ENCODE measurements around the gene OR2S2. TPM values are rescaled to one million over a fixed set of nuclear protein-coding genes. Genes with fewer than 3 reads are reported as not detected.

OR2S2 gene
- total RNA-seq, 6 donors from 2014 or later: not detected

DNA sequence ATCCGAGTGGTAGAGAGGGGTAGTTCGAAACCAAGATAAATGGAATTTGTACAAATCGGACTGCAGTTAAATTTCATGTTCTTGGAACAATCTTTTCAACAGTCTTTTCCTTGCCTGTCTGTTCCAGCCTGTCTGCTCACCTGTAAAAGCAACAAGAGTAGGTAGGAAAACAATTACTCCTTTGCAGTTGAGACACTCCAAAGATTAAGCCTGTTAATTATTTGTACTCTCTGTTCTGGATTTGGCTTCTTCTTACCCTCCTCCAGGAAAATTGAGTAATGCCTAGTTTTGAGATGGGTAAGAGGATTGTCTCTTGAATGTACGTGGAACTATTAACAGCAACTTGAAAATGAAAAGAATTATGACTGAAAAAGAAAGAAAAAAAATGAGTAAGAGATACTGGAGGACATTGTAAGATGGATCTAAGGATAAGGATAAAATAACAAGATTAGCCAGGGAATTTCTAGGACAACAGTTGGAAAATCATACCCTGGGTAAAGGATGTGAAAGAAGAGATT, 24.3 kb downstream of the OR2S2 start:
- no peak for TF ChIP-seq EP300 (IDR thresholded peaks at IDR 0.05)
- H3K9me3 ChIP-seq: no peaks in the 10 kb centered on the region
- DNase-seq (no peak), ATAC-seq (ENCODE audit: low FRiP score in 2 of 2) (no peak)
- H3K27ac ChIP-seq: peak overlapping the region in 2 of 4 donors; percentile 16 to 27
- no peaks in the 10 kb centered on the region for H3K27me3 ChIP-seq
- H3K4me1 ChIP-seq: peaks cover 0 to 10% (median 10%) of the 10 kb centered on the region in 4 donors
- H3K36me3 ChIP-seq: no peaks in the 10 kb centered on the region
- 56 to 63% methylated on average over 4 of the region's 4 CpGs for WGBS, 2 donors
- H3K4me3 ChIP-seq: no peak overlapping the region

DNA sequence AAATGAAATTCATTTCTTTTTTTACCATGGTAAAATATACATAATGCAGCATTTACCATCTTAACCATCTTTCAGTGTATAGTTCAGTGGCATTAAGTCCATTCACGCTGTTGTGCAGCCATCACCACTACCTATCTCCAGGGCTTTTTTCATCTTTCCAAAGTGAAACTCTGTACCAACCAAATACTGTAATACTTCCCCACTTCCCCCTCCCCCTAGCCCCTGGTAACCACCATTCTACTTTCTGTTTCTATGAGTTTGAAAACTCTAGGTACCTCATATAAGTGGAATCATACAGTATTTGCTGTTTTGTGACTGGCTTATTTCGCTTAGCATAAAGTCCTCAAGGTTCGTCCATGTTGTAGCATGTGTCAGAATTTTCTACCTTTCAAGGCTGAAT, 25.2 kb downstream of the OR2S2 start:
- Histone ChIP-seq H3K27ac (peak overlapping the region in 1 of 4 donors; percentile 16), H3K27me3 (no peaks in the 10 kb centered on the region), H3K9me3 (no peaks in the 10 kb centered on the region), H3K4me1 (peaks cover 0 to 10% (median 10%) of the 10 kb centered on the region in 4 donors), H3K4me3 (no peak overlapping the region), H3K36me3 (no peaks in the 10 kb centered on the region)
- TF ChIP-seq POLR2A (IDR thresholded peaks at IDR 0.05) (no peak), EP300 (IDR thresholded peaks at IDR 0.05) (no peak), POLR2AphosphoS5 (IDR thresholded peaks at IDR 0.05) (no peak)
- TF ChIP-seq, protein P1, sequence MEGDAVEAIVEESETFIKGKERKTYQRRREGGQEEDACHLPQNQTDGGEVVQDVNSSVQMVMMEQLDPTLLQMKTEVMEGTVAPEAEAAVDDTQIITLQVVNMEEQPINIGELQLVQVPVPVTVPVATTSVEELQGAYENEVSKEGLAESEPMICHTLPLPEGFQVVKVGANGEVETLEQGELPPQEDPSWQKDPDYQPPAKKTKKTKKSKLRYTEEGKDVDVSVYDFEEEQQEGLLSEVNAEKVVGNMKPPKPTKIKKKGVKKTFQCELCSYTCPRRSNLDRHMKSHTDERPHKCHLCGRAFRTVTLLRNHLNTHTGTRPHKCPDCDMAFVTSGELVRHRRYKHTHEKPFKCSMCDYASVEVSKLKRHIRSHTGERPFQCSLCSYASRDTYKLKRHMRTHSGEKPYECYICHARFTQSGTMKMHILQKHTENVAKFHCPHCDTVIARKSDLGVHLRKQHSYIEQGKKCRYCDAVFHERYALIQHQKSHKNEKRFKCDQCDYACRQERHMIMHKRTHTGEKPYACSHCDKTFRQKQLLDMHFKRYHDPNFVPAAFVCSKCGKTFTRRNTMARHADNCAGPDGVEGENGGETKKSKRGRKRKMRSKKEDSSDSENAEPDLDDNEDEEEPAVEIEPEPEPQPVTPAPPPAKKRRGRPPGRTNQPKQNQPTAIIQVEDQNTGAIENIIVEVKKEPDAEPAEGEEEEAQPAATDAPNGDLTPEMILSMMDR (IDR thresholded peaks at IDR 0.05): no peak
- 73 to 74% methylated on average over 3 of the region's 3 CpGs for WGBS, 2 donors
- no peak for DNase-seq
- ATAC-seq (ENCODE audit: low FRiP score in 2 of 2): no peak

- Histone ChIP-seq H3K4me3 (no peak overlapping the region), H3K9me3 (no peaks in the 10 kb centered on the region), H3K27me3 (no peaks in the 10 kb centered on the region), H3K4me1 (peaks cover 0 to 10% (median 10%) of the 10 kb centered on the region in 4 donors), H3K27ac (no peak overlapping the region), H3K36me3 (no peaks in the 10 kb centered on the region)
- ATAC-seq (ENCODE audit: low FRiP score in 2 of 2) (no peak), DNase-seq (no peak)
- TF ChIP-seq POLR2A (IDR thresholded peaks at IDR 0.05) (no peak), EP300 (IDR thresholded peaks at IDR 0.05) (no peak), POLR2AphosphoS5 (IDR thresholded peaks at IDR 0.05) (no peak)
- TF ChIP-seq, protein P1 (IDR thresholded peaks at IDR 0.05): no peak
- 95 to 97% methylated on average over 3 of the region's 3 CpGs for WGBS, 2 donors
These were observed 27.0 kb downstream of the OR2S2 start for GRCh38 chr9:35930989-35931388.

GRCh38 chr9:35930521-35930920, 27.4 kb downstream of the OR2S2 start:
- H3K9me3 ChIP-seq: no peaks in the 10 kb centered on the region

GRCh38 chr9:35929453-35929718, 28.6 kb downstream of the OR2S2 start:
- 66 to 73% methylated on average over 6 of the region's 6 CpGs for WGBS, 2 donors
- peak overlapping the region in 1 of 4 donors; percentile 18 for H3K27ac ChIP-seq

More at GRCh38 chr9:35930521-35930920, 27.4 kb downstream of the OR2S2 start:
- no peaks in the 10 kb centered on the region for H3K36me3 ChIP-seq
- TF ChIP-seq POLR2AphosphoS5 (IDR thresholded peaks at IDR 0.05): no peak
- TF ChIP-seq, protein P1 (IDR thresholded peaks at IDR 0.05): no peak
- no peak for TF ChIP-seq POLR2A (IDR thresholded peaks at IDR 0.05)
- TF ChIP-seq EP300 (IDR thresholded peaks at IDR 0.05): no peak
- H3K4me3 ChIP-seq: no peak overlapping the region
- H3K27ac ChIP-seq: no peak overlapping the region
- DNase-seq (no peak), ATAC-seq (ENCODE audit: low FRiP score in 2 of 2) (no peak)
- no peaks in the 10 kb centered on the region for H3K27me3 ChIP-seq
- H3K4me1 ChIP-seq: peaks cover 0 to 10% (median 10%) of the 10 kb centered on the region in 4 donors

More at GRCh38 chr9:35929453-35929718, 28.6 kb downstream of the OR2S2 start:
- DNase-seq: no peak
- Histone ChIP-seq H3K9me3 (no peaks in the 10 kb centered on the region), H3K36me3 (no peaks in the 10 kb centered on the region), H3K4me1 (peaks cover 0 to 13% (median 11%) of the 10 kb centered on the region in 4 donors), H3K4me3 (no peak overlapping the region), H3K27me3 (no peaks in the 10 kb centered on the region)
- TF ChIP-seq POLR2AphosphoS5 (IDR thresholded peaks at IDR 0.05): no peak
- TF ChIP-seq POLR2A (IDR thresholded peaks at IDR 0.05): no peak
- TF ChIP-seq EP300 (IDR thresholded peaks at IDR 0.05): no peak
- TF ChIP-seq, protein P1 (IDR thresholded peaks at IDR 0.05): no peak
- ATAC-seq (ENCODE audit: low FRiP score in 2 of 2): no peak

All from upper lobe of left lung (tissue), 6 donors.